Activated CD8-positive, alpha-beta memory T cell treated with anti-CD3 and anti-CD28 coated beads for 48 hours (primary cell): ENCODE results near the gene UMPS.
"Not testable (repeated sequence)": the region's sequence is repeated elsewhere in the genome, so short reads cannot be mapped to it uniquely, and the experiment has no call there.

Experiments used
- DNase-seq, 3 experiments: peaks; one replicate each; pipeline ENCODE4 v3.0.0-alpha.2; 2020; ENCODE audit warnings: low read depth in 2 of 3, low spot score in 2 of 3

Gene UMPS

DNA sequence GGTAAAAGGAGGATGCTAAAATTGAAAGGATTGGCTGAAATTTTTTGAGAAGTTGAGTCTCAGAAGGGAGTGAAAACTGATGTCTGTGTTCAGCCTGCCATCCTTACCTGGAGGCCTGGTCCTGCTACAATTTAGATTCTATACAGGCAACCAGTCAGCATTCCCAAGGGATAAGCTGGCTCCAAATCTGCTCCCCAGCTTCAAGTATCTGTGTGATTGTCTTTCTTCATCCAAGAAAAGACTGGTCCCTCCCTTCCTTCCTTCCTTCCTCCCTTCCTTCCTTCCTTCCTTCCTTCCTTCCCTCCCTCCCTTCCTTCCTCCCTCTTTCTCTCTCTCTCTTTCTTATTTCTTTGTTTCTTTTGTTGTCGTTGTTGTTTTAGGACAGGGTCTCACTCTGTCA, 24.7 kb upstream of the UMPS start:
- DNase-seq, result no peak

DNA sequence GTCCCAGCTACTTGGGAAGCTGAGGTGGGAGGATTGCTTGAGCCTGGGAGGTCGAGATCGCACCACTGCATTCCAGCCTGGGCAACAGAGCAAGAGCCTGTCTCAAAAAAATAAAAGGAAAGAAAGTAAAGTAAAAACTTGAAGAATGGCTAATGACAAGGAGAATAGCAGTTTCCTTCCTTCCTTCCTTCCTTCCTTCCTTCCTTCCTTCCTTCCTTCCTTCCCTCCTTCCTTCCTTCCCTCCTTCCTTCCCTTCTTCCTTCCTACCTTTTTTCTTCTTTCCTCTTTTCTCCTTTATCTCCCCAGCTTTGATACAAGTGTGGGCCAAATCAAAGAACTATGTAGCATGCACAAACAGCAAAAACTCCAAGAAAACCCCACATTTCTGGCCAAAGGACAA, 23.0 kb upstream of the UMPS start:
- not testable (repeated sequence) for DNase-seq

DNA sequence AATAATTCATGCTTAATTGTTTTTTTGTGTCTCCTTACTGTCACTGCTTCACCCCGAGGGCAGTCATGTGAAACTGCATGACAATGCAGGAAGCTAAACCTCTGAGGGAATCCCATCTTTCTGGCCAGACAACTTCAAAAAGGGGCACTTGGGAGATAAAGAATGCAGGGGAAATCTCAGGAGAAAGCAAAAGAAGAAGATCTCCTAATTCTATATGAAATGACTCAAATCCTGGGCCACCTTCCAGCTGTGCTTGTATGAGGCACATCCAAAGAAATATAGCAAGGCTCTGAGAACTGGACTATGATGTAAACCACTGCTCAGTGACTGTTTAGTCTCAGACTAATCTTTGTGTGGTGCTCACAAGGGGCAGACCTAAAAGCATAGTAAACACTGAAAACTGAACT, 22.6 kb upstream of the UMPS start:
- DNase-seq, result no peak

DNA sequence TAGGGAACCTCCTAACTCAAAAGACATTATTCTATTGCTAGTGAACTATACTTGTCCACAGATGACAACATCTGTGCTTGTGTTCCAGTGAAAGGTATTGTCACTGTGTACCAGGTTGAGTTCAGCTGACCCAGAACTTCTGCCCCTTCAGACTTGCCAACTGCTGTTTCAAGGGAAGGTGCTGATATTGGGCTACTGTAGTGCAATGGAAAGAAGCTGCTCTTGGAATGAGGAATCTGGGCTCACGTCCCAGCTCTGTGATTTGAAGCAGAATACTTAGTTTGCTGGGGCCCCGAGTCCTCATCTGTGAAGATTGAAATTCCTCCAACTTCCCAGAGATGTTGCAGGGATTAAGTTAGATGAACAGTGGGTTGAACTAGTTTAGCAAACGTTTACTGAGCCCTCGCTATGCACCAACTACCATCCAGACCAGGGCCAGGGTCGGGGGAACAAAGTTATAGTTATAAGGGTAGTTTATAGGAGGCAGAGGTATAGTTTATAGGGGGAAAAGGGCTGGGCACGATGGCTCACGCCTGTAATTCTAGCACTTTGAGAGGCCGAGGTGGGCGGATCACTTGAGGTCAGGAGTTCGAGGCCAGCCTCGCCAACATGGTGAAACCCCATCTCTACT, 15.9 kb upstream of the UMPS start:
- no peak for DNase-seq

DNA sequence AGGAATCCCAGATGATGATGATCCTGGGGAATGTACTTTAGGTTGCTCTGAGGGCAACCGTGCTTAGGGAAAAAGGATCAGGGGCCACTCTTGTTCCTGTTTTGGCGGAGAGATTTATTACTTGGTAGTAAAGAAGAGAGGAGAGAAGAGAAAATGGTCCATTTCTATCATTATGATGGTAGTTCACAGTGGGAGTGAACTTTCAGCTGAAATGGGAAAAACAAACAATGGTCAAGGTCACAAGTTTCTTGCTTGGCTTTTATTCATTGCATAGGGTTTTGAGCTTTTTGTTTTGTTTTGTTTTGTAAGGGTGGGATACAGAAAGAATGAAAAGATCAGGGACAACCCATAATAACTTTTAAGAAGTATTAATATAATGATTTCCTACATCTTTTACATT, 7.7 kb upstream of the UMPS start:
- no peak for DNase-seq

DNA sequence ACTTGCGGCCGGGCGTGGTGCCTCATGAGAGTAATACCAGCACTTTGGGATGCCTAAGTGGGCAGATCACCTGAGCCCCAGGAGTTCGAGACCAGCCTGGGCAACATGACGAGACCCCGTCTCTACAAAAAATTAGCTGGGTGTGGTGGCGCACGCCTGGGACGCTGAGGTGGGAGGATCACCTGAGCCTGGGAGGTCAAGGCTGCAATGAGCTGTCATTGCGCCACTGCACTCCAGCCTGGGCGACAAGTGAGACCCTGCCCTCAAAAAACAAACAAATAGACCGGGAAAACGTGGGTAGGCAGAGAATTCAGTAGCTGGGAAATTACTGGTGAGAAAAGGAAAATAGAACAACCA, 667 bp downstream of the UMPS start:
- no peak for DNase-seq

DNA sequence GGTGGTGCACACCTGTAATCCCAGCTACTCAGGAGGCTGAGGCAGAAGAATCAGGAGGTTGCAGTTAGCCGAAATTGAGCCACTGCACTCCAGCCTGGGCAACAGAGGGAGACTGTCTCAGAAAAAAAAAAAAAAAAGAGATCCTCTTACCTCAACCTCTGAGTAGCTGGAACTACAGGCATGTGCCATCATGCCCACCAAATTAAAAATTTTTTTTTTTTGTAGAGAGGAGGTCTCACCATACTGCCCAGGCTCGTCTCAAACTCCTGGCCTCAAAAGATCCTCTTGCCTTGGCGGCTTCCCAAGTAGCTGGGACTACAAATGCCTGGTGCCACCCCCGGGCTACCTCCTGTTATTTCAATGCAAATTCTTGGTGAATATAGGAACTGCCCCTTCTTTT, 1.5 kb downstream of the UMPS start:
- DNase-seq, result no peak

DNA sequence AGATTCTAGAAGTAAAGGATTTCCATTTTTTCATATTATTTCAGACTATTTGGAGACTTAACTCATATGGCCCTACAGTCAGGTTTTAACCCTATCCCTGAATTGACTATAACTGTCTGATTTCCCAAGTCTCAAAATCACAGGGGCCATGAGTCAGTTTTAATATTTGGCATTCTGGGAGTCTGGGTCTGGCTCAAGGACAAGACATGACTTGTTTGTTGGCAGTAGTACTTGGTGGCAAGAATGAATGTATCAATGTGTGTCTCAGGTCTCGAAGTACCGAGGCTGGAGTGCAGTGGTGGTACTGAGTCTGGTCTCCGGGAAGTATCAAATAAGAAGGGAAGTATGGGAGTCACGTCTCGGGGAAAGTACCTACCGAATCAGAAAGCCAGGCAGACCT, 10.8 kb downstream of the UMPS start:
- DNase-seq, result no peak

DNA sequence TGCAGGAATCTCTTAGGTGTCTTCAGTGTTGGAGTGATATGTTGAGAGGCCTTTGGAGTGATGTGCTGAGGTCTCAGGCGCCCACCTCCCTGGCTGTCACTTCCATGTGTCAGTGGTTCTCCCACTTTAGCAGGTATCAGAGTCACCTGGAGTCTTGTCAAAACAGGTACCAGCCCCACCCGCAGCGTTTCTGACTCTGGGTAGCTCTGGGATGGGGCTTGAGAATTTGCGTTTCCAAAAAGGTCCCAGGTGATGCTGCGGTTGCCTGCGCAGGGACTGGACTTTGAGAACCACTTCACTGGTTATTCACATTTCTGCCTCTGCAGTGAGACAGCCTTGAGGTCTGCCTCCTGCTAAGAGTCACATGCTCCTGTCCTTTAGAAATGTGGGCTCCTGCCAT, 15.5 kb downstream of the UMPS start:
- DNase-seq, result no peak

DNA sequence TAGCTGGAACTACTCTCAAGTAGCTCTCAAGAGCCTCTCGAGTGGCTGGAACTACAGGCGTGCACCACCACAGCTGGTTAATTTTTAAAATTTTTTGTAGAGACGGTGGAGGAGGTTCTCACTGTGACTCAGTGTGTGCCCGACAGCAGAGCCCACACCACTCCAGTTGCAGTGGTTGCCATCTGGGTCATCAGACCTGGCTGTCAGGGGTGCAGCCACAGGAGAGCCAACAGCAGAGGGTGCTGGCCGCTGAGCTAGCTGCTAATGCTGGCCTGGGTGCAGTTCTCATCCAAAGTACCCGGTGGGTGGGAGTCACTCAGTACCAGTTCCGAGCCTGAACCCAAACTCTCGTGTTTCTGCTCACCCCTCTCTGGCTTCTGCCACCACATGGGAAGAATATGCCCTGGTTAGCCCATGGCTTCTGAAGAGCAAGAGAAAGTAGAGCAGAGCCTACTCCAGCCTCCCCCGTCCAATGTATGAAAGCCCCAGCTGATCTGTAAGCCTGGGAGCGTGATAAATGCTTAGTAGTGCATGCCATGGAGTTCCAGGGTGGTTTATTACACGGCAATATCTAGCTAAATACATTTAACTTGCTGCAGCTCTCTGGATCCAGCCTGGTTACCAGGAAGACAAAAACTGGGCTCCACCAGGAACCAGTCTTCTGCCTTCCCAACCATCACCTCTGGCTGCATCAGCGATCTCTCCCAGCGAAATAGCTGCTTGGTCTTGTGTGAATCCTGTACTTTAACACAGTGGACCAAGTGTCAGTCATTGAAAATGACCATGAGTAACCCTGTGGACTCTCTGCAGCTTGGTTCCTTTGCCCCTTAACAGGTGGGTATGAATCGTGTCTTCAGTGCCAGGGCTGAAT, 17.1 kb downstream of the UMPS start:
- no peak for DNase-seq

DNA sequence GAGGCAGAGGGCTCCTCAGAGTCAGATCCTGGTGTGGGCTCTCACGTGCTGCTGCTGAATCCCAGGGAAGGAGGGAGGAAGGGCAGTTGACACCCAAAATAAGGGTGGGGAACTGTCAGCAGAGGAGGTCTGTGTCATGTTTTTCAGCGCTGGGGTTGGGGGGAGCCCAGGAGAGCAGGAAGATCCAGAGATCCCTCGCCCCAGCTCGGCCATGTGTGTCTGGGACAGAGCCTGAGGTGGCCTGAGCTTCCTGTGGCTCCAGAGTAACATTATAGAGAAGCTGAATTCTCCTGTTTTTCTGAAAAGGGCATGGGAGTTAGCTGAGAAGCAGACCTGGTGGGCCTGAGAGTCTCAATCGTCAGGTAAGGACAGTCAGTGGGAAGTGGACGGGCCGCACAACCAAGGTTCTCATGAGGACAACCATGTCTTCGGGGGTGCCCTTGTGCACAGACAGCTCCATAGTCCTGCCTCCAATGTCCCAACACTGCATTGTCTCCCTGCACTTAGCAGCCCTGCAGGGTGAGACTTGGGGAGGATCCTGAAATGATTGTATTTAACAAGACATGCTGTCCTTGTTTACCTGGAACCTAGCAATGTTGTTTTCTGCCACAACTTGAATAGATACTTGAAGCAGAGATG, 18.4 kb downstream of the UMPS start:
- no peak for DNase-seq

DNA sequence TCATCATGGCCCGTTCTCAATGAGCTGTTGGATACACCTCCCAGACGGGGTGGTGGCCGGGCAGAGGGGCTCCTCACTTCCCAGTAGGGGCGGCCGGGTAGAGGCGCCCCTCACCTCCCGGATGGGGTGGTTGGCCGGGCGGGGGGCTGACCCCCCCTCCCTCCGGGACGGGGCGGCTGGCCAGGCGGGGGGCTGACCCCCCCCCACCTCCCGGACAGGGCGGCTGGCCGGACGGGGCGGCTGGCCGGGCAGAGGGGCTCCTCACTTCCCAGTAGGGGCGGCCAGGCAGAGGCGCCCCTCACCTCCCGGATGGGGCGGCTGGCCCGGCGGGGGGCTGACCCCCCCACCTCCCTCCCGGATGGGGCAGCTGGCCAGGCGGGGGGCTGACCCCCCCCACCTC, 19.6 kb downstream of the UMPS start:
- not testable (repeated sequence) for DNase-seq

DNA sequence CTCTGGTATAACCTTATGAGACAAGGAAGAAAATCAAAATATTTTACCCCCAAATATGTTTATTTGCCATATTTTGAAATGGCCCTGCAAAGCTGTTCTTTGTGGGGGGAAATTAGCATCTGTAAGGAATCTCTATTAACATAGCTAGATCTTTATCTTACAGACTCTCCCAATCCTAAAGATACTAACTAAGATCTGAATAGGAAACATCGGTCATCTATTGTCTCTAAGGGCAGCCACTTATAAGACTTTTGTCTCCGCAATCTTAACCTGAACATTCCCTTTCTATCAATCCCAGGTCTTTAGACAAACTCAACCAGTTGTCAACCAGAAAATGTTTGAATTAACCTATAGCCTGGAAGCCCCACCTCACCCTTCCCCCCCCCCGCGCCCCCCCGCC, 21.2 kb downstream of the UMPS start:
- DNase-seq, result no peak

DNA sequence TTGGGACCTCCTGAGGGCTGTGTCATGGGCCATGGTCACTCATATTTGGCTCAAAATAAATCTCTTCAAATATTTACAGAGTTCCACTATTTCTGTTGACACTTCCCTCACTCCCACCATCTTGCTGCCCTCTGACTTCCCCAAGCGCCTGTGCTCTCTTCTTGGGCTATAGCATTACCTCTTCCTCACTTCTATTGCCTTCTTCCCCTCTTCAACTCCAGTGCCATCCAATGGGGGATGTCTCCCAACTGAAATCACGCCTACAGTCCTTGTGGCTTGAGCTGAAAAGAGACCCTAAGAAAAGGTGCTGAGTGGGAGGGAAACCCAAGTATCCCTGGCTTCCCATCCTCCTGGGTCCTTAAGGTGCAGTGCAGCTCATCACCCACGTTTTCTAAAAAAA, 21.8 kb downstream of the UMPS start:
- no peak for DNase-seq

DNA sequence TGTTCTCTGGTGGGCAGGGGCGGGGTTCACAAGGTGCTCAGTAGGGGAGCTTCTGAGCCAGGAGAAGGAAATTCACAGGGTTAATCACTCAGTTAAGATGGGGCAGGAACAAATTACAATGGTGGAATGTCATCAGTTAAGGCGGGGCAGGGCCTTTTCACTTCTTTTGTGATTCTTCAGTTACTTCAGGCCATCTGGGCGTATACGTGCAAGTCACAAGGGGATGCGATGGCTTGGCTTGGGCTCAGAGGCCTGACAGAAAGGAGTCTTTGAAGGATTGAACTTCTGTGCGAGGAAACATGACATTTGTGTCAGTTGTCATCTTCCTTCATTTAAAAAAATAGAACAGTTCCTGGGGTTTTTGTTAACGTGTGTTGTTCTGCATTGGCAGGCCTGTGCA, 27.7 kb downstream of the UMPS start:
- not testable (repeated sequence) for DNase-seq

DNA sequence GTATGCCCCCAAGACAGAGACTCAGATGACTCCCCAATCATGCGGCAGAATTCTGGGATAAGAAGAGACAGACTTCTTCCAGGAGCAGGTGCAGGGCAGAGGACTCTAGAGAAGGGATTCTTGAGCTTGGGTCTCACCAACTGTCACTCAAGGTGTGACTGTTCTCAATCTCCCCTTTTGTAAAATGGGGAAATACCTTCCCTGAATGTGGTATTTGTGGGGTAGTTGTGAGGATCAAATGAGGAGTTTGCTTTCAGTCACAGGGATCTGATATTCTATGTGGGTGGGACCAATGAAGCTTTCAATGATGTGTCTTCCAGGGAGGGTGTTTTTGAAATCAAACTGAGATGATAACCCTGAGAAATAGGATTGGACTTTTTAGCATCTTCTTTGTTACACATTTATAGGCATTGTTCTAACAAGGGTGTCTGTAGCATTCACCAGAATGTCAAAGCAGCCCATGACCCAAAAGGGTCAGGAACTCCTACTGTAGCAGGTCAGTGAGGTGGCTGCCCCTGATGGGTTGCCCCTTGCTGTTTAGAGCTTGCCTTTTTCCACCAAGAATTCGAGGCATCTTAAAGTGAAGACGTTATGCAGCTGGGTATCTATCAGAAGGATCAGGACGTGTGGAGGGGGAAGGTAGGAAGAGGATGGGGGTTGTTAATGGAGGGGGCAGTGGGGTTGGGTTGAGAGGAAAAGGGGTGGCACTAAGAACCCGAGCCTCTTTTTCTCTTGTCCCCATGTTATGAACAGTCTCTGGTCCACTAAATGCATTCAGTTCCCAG, 28.8 kb downstream of the UMPS start:
- DNase-seq, result no peak

DNA sequence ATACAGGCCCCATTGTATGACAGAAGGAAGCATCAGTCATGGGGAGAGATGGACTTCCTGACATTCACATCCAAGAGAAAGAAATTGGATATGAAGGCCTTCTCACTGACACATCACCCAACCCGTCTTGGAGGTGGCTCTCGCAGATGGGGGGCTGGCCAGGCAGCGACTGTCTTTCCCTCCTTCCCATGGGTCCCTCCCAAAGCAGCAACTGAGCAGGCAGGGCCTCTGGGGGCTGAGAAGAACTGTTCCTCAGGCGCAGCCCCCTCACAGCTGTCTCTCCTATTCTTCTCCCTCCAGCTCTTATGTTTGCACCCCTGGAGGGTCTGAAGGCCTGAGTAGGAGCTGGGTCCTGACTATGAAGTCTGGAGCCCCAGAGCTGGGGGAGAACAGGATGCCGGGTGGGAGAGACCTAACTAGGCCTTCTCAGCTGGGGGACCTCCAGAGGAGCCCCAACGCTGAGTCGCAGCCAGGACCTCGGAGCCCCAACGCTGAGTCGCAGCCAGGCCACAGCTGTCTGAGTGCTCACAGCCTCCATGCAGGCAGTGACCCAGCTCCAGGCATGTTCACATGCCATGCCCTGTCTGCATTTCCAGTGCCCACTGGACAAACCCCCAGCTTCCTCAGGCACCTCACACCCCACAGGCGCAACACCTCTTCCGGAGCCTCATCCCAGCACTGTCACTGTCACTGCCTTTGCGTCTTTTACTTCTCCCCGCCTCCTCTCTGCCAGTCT, 29.6 kb downstream of the UMPS start:
- DNase-seq, result no peak

DNA sequence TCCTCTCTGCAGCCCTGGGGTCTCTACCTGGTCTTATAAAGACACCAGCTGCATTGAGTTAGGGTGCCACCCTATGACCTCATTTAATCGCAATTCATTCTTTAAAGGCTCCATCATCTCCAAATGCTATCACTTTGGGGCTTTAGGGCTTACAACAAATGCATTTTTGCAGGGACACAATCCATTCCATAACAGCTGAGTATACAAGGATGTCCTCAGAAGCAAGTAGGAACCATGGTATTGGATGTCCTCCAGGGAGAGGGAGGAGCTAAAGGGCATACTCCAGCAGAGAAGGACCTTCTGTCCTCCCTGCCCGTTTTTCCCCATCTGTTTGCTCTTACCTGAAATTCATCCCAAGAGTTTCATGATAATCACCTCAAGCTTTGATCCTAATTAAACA, 30.3 kb downstream of the UMPS start:
- no peak for DNase-seq

DNA sequence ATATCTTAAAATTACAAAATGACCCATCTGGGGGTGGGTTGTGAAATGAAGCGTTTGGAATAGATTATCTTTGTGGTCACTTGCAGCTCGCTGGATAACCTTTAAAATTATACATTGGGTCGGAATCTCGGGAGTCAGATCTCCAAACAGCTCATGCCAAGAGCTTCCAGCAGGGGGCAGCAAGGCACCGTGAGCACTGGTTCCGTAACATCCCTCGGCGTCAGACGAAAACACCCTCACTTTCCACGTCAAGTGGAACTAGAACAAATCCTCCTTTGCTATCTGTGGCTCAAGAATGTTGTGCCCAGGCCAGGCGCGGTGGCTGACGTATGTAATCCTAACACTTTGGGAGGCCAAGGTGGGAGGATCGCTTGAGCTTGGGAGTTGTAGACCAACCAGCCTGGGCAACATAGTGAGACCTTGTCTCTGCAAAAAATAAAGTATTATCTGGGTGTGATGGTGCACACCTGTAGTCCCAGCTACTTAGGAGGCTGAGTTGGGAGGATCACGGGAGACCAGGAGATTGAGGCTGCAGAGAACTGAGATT, 31.1 kb downstream of the UMPS start:
- DNase-seq, result peak; percentile 36 to 76 (median 57)

DNA sequence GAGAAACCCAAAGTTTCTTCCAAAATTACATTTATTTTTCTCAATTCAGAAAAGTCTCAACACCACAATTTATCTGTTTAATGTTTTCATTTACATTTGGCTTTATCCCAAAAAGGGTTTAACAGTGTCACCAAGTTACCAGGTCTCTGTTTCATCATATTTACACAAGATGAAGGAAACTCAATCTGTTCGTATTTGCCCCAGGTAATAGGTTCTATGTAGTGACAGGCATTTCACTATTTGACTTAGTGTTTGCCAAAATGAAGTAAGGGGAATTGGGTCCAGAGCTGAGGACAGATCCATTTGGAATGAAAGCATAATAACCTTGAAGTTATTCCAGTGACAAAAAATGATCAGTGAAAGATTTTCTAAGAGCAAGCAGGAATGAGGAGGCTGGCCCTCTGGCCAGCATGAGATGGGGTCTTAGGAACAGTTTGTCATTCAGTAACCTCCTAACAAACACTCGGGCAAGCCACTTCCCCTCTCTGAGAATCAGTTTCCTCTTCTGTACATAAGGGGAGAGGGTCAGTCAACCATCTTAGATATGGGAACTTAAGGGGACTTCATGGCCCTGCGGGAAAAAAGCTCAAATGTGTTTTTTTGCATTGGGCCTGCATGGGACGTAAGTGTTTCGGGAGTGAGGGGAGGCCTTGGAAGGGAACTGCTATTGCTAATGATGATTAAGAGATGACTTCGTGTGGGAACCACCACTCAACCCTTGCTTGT, 31.8 kb downstream of the UMPS start:
- DNase-seq, result no peak
